ENCODE data around the gene OLFM4. TPM values are rescaled to one million over a fixed set of nuclear protein-coding genes. Genes with fewer than 3 reads are reported as not detected.

Gene OLFM4
- total RNA-seq, 2 donors from 2014 or later = 489 to 1,049 TPM

DNA sequence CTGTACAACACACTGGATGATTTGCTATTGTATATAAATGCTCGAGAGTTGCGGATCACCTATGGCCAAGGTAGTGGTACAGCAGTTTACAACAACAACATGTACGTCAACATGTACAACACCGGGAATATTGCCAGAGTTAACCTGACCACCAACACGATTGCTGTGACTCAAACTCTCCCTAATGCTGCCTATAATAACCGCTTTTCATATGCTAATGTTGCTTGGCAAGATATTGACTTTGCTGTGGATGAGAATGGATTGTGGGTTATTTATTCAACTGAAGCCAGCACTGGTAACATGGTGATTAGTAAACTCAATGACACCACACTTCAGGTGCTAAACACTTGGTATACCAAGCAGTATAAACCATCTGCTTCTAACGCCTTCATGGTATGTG lies 21.5 kb downstream of the OLFM4 start:
- DNase-seq = no peak
- Histone ChIP-seq H3K4me1 (no peaks in the 10 kb centered on the region), H3K9ac (ENCODE audit: low read depth in 2 of 2, low read length in 2 of 2) (no peak overlapping the region), H3K27ac (no peak overlapping the region), H3K9me3 (no peaks in the 10 kb centered on the region), H3K36me3 (no peaks in the 10 kb centered on the region), H3K27me3 (no peaks in the 10 kb centered on the region), H3K4me3 (no peak overlapping the region)
- TF ChIP-seq, protein P1, sequence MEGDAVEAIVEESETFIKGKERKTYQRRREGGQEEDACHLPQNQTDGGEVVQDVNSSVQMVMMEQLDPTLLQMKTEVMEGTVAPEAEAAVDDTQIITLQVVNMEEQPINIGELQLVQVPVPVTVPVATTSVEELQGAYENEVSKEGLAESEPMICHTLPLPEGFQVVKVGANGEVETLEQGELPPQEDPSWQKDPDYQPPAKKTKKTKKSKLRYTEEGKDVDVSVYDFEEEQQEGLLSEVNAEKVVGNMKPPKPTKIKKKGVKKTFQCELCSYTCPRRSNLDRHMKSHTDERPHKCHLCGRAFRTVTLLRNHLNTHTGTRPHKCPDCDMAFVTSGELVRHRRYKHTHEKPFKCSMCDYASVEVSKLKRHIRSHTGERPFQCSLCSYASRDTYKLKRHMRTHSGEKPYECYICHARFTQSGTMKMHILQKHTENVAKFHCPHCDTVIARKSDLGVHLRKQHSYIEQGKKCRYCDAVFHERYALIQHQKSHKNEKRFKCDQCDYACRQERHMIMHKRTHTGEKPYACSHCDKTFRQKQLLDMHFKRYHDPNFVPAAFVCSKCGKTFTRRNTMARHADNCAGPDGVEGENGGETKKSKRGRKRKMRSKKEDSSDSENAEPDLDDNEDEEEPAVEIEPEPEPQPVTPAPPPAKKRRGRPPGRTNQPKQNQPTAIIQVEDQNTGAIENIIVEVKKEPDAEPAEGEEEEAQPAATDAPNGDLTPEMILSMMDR (IDR thresholded peaks at IDR 0.05) = no peak
- intact Hi-C loops (cut with DNase I) = no loop called here

DNA sequence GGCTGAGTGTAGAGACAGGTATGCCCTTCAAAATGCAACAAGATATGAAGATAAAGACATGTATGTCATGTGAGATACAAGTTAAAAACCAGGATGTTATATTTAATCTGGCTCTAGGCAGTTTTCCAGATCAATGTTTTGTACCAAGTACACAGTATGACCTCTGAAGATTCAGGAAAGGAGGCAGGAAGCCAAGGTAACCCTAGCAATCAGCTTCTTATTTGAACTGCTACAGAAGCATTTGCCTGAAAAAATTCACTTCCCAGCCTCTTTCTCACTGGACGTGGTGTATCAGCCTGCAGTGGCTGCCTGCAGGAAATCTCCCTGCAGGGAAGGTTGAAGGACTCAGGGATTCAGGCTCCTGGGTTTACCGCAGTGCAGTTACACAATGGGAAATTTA lies 24.1 kb downstream of the OLFM4 start:
- no peak for DNase-seq

DNA sequence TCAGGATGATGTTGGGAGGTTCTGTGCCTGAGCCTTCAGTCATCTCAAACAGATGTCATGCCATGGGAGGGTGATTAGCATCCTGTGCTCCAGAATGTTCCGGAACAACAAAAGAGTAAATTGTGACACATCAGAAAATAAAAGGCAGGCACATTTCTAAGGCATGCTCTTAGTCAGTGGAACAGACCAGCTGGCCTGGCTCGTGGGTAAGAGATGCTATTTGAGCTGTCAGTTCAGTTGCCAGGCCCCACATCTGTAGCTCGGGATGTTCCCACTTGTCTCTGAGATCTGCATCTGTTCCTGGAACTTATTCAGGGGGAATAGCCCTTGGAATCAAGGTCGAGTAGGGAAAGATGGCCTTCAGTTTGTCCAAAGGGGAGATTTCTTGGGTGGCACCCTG lies 26.0 kb downstream of the OLFM4 start:
- Histone ChIP-seq H3K4me3 (no peak overlapping the region), H3K9me3 (no peaks in the 10 kb centered on the region), H3K27ac (no peak overlapping the region), H3K36me3 (no peaks in the 10 kb centered on the region), H3K4me1 (no peaks in the 10 kb centered on the region), H3K27me3 (no peaks in the 10 kb centered on the region), H3K9ac (ENCODE audit: low read depth in 2 of 2, low read length in 2 of 2) (no peak overlapping the region)
- DNase-seq = no peak
- TF ChIP-seq, protein P1 (IDR thresholded peaks at IDR 0.05) = no peak
- intact Hi-C loops (cut with DNase I) = no loop called here

More for the DNA sequence above, 24.1 kb downstream of the OLFM4 start:
- TF ChIP-seq, protein P1 (IDR thresholded peaks at IDR 0.05) = no peak
- Histone ChIP-seq H3K27me3 (no peaks in the 10 kb centered on the region), H3K9me3 (no peaks in the 10 kb centered on the region), H3K9ac (ENCODE audit: low read depth in 2 of 2, low read length in 2 of 2) (no peak overlapping the region), H3K4me1 (no peaks in the 10 kb centered on the region), H3K27ac (no peak overlapping the region), H3K4me3 (no peak overlapping the region), H3K36me3 (no peaks in the 10 kb centered on the region)
- intact Hi-C loops (cut with DNase I) = no loop called here

DNA sequence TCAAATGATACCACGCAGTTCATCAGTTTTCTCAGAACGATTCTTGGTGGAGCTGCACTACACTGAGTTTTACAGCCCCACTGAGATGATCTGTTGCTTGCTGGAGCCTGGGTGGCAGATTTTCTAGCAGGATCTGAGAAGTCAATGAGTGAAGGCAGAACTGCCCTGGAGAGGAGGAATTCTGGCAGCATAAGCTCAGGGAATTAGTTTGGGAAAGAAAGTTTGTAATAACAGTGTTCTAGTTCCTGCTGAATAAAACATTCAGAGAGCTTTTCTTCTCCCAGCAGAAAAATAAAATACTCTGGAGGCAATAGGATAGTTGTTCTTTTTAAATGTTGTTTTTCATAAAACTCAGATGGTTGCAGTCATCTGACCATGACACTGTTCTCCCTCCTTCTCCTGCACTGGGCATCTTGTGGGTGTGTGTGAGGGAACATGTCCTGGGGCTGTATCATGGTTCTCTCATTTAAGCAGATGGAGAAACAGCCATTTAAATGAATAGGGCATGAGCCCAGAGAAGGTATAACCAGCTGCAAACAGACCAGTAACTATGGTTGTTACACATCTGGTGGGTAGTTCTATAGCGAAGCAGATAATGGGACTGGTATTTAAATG lies 29.6 kb downstream of the OLFM4 start:
- TF ChIP-seq, protein P1 (IDR thresholded peaks at IDR 0.05) = no peak
- H3K4me1 ChIP-seq = no peaks in the 10 kb centered on the region
- H3K9ac ChIP-seq (ENCODE audit: low read depth in 2 of 2, low read length in 2 of 2) = no peak overlapping the region
- H3K36me3 ChIP-seq = no peaks in the 10 kb centered on the region
- H3K27me3 ChIP-seq = no peaks in the 10 kb centered on the region
- H3K4me3 ChIP-seq = no peak overlapping the region
- DNase-seq = no peak
- intact Hi-C loops (cut with DNase I) = no loop called here
- H3K27ac ChIP-seq = no peak overlapping the region
- H3K9me3 ChIP-seq = no peaks in the 10 kb centered on the region

DNA sequence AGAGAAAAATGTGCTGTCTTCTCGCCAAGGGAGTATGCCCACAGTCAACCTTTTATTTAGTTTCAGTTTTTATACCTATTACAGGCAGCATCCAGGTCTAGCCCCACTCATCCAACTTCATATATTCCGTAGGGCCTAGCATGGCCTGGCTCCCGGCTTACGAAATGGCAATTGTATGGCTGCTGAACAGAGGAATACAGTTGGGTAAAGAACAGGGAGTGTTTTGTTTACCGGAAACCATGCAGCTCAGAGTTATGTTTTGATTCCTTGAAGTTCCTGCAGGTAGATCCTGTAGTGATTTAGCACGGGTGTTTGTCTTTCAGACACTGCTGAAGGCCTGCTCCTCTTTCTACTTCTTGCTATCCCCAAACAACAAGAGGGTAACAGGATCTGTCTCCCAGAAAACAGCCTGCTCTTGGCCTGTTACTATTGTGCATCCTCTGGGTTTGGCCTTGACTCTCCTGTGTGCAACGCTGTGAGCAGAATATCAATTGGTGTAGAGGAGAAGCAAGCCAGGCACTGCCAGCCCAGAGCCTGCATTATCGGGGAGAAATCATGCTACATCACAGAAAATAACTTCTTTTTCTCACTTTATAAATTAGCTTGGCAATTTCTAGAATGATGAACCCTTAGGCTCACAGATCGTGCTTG lies 32.4 kb downstream of the OLFM4 start:
- peak; percentile 26 for DNase-seq

More for the DNA sequence above, 32.4 kb downstream of the OLFM4 start:
- Histone ChIP-seq H3K9ac (ENCODE audit: low read depth in 2 of 2, low read length in 2 of 2) (no peak overlapping the region), H3K36me3 (no peaks in the 10 kb centered on the region), H3K4me1 (no peaks in the 10 kb centered on the region), H3K4me3 (no peak overlapping the region), H3K27ac (no peak overlapping the region), H3K27me3 (no peaks in the 10 kb centered on the region), H3K9me3 (no peaks in the 10 kb centered on the region)
- intact Hi-C loops (cut with DNase I) = no loop called here
- TF ChIP-seq, protein P1 (IDR thresholded peaks at IDR 0.05) = no peak

Measured in colonic mucosa (tissue), 4 donors.